Naive thymus-derived CD4-positive, alpha-beta T cell (primary cell): ENCODE results near the gene MRPS21. TPM values are rescaled to one million over a fixed set of nuclear protein-coding genes. Genes with fewer than 3 reads are reported as not detected.

ENCODE experiments used
- ATAC-seq: fragments of 150-1000 bp; cut with Tn5 transposase; 2 replicates; pipeline ENCODE4 v1.10.0; 2021; ENCODE audit warnings: mild to moderate bottlenecking, moderate library complexity
- CTCF ChIA-PET: fragments of 350-600 bp; sonication (Branson Sonifier 250); formaldehyde crosslinking; loops from one replicate; lab custom pipeline; 2021; ENCODE audit warnings: antibody characterized with exemption; lab: Charles Lee
- POLR2A ChIA-PET: fragments of 350-600 bp; sonication (Branson Sonifier 250); formaldehyde crosslinking; loops from one replicate; lab custom pipeline; 2021; ENCODE audit warnings: antibody characterized with exemption, inconsistent platforms; lab: Charles Lee
- DNase-seq, 9 donors: peaks; one replicate each; pipeline versions ENCODE4 v3.0.0 to v3.0.0-alpha.2; 2020 to 2022; ENCODE audit warnings: mixed read lengths in 1 of 9
- H3K27ac ChIP-seq: one replicate; pipeline ENCODE4 v1.7.0; 2013; ENCODE audit warnings: mild to moderate bottlenecking, low read depth, low read length, moderate library complexity
- H3K27me3 ChIP-seq, 2 donors: one replicate each; pipeline ENCODE4 v1.7.0; 2013; ENCODE audit warnings: low read length in 2 of 2, mild to moderate bottlenecking in 2 of 2, moderate library complexity in 2 of 2; ENCODE audit not compliant: control insufficient read depth in 2 of 2, insufficient read depth in 2 of 2
- H3K36me3 ChIP-seq, 3 experiments: 1 replicate in 2 of 3; 2 replicates in 1 of 3; pipeline ENCODE4 v1.7.0; 2013; ENCODE audit warnings: low read length in 3 of 3, mild to moderate bottlenecking in 3 of 3, moderate library complexity in 1 of 3; ENCODE audit not compliant: insufficient read depth in 3 of 3, control insufficient read depth in 2 of 3
- H3K4me1 ChIP-seq, 2 donors: one replicate each; pipeline ENCODE4 v1.7.0; 2013; ENCODE audit warnings: low read length in 2 of 2, mild to moderate bottlenecking in 2 of 2, moderate library complexity in 1 of 2; ENCODE audit not compliant: control insufficient read depth in 2 of 2, insufficient read depth in 2 of 2
- H3K4me3 ChIP-seq: 2 replicates; pipeline ENCODE4 v1.7.0; 2013; ENCODE audit warnings: mild to moderate bottlenecking, low read length
- H3K9me3 ChIP-seq, 3 experiments: 1 replicate in 2 of 3; 2 replicates in 1 of 3; pipeline ENCODE4 v1.7.0; 2013; ENCODE audit warnings: low read length in 3 of 3; ENCODE audit not compliant: control insufficient read depth in 2 of 3
- H3K27ac Mint-ChIP-seq, 9 donors: one replicate each; pipeline ENCODE4 v1.8.0; 2020 to 2022; ENCODE audit warnings: mixed read lengths in 9 of 9, mild to moderate bottlenecking in 8 of 9, moderate library complexity in 5 of 9, inconsistent platforms in 2 of 9
- H3K27me3 Mint-ChIP-seq, 5 donors: one replicate each; pipeline ENCODE4 v1.8.0; 2021 to 2022; ENCODE audit warnings: mixed read lengths in 5 of 5, mild to moderate bottlenecking in 1 of 5
- H3K36me3 Mint-ChIP-seq, 5 donors: one replicate each; pipeline ENCODE4 v1.8.0; 2020 to 2022; ENCODE audit warnings: mixed read lengths in 5 of 5, mild to moderate bottlenecking in 3 of 5, inconsistent platforms in 1 of 5
- H3K4me1 Mint-ChIP-seq, 7 donors: one replicate each; pipeline ENCODE4 v1.8.0; 2020 to 2022; ENCODE audit warnings: mixed read lengths in 7 of 7, mild to moderate bottlenecking in 3 of 7, inconsistent platforms in 1 of 7
- H3K4me3 Mint-ChIP-seq, 10 donors: one replicate each; pipeline ENCODE4 v1.8.0; 2020 to 2022; ENCODE audit warnings: mild to moderate bottlenecking in 10 of 10, mixed read lengths in 10 of 10, moderate library complexity in 6 of 10, inconsistent platforms in 2 of 10
- H3K9me3 Mint-ChIP-seq, 11 donors: one replicate each; pipeline ENCODE4 v1.8.0; 2020 to 2022; ENCODE audit warnings: mixed read lengths in 11 of 11, mild to moderate bottlenecking in 4 of 11, inconsistent platforms in 1 of 11, moderate library complexity in 1 of 11
- intact Hi-C, 2 donors: fragments of 100-400 bp; cut with micrococcal nuclease; formaldehyde crosslinking; loops; one replicate each; pipeline ENCODE4 v1.15.1; 2023
- polyA plus RNA-seq, 2 donors: library from polyadenylated mRNA; unstranded; fragments of 300-500 nt; fragmentation: Illumina TruSeq; gene quantifications; one replicate each; pipeline ENCODE4 v1.2.3, GENCODE V29; 2021
- total RNA-seq, 6 experiments: library from RNA in 5 of 6; stranded (reverse) in 5 of 6; gene quantifications; 1 replicate in 5 of 6; 2 replicates in 1 of 6; pipeline ENCODE4 v1.2.3 and lab custom pipeline; 2021 to 2026

MRPS21 gene
- total and polyA plus RNA-seq, 7 experiments from 2014 or later, result 47.9 to 92.9 (median 67.5) TPM

DNA sequence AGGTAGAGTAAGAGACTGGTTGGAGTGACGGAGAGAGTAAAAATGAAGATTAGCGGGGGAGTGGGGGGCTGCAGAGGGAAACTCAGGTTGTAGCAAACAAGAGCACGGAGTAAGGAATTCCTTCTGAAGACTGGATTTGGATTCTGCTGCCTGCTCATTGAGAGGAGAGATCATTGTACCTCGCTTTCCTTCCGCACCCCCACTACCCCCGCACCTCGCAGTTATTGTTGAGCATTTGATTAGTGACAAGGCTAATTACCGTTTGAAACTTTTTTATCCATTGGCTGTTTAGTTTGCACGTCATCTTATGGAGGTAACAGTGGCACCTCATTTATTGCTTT is 28.1 kb downstream of the MRPS21 start:
- no peaks in the 10 kb centered on the region for H3K27me3 ChIP-seq
- H3K36me3 ChIP-seq, result peaks cover 17 to 22% (median 17%) of the 10 kb centered on the region in 3 experiments
- Mint-ChIP-seq H3K4me3 (peak overlapping the region; percentile 95 to 100 (median 99)), H3K36me3 (peaks cover 10 to 20% (median 19%) of the 10 kb centered on the region in 5 donors), H3K27me3 (peaks cover 0 to 2% (median 0%) of the 10 kb centered on the region in 5 donors), H3K27ac (peak overlapping the region; percentile 95 to 100 (median 99)), H3K9me3 (peaks cover 0 to 2% (median 0%) of the 10 kb centered on the region in 11 donors), H3K4me1 (peaks cover 10 to 54% (median 41%) of the 10 kb centered on the region in 7 donors)
- H3K4me1 ChIP-seq, result peaks cover 14 to 16% of the 10 kb centered on the region in 2 donors
- H3K27ac ChIP-seq, result peak overlapping the region; percentile 76
- no peaks in the 10 kb centered on the region for H3K9me3 ChIP-seq
- POLR2A ChIA-PET, result interaction anchor here (0.7 to 6.2 kb wide), 2 partner anchors 42 to 194 kb away, joined by 3 to 42 read pairs; partner anchors contain the start of genes FALEC and RPRD2
- DNase-seq (peak in 5 of 9 donors; percentile 3 to 21 (median 14)), ATAC-seq (peak; percentile 9)
- H3K4me3 ChIP-seq, result peak overlapping the region; percentile 97
- CTCF ChIA-PET, result interaction anchor here (1.1 kb wide), 1 partner anchor 25 kb away, joined by 3 read pairs; no protein-coding TSS in a partner anchor
- intact Hi-C loops, result loop anchor here (1.0 kb wide), 6 partner anchors 28 to 376 kb away; partner anchors contain the start of genes APH1A (in 2 of the 2), CIART (in 2 of the 2), MRPS21 (in 2 of the 2) and RPRD2 (in 2 of the 2)

DNA sequence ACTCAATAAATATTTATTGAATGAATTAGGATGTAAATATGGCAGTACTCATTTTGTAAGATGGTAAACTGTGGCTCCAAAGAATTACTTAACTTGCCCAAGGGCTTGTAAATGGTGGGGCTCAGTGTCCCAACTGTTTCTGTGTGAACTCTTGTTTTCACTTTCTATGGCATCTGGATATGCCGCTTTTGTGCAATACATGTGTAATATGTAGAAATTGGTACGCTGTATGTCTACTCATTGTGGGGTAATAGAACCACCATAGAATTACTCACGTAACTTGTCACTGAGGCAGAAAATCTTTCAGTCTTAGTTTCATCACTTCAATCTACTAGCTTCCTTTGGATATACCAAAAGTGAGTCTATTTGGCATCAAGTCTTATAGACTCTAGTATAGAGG is 28.6 kb downstream of the MRPS21 start:
- ATAC-seq (peak; percentile 9), DNase-seq (no peak)
- Mint-ChIP-seq H3K4me3 (peak overlapping the region; percentile 95 to 100 (median 99)), H3K4me1 (peaks cover 10 to 57% (median 41%) of the 10 kb centered on the region in 7 donors), H3K27ac (peak overlapping the region; percentile 95 to 100 (median 99)), H3K9me3 (peaks cover 0 to 2% (median 0%) of the 10 kb centered on the region in 11 donors), H3K27me3 (peaks cover 0 to 2% (median 0%) of the 10 kb centered on the region in 5 donors), H3K36me3 (peaks cover 10 to 22% (median 20%) of the 10 kb centered on the region in 5 donors)
- Histone ChIP-seq H3K27me3 (no peaks in the 10 kb centered on the region), H3K27ac (peak overlapping the region; percentile 76), H3K4me1 (peaks cover 14 to 16% of the 10 kb centered on the region in 2 donors), H3K36me3 (peaks cover 17 to 27% (median 18%) of the 10 kb centered on the region in 3 experiments), H3K4me3 (peak overlapping the region; percentile 97), H3K9me3 (no peaks in the 10 kb centered on the region)
- ChIA-PET CTCF (interaction anchor here (0.6 kb wide), 1 partner anchor 299 kb away, joined by 3 read pairs; no protein-coding TSS in a partner anchor), POLR2A (interaction anchor here (0.9 to 6.2 kb wide), 4 partner anchors 14 to 92 kb away, joined by 3 to 42 read pairs (median 3); partner anchors contain the start of genes APH1A and RPRD2)
- intact Hi-C loops, result loop anchor here in 1 of 2 donors (1.0 kb wide), 1 partner anchor 53 kb away; the partner anchor contains the start of gene APH1A

DNA sequence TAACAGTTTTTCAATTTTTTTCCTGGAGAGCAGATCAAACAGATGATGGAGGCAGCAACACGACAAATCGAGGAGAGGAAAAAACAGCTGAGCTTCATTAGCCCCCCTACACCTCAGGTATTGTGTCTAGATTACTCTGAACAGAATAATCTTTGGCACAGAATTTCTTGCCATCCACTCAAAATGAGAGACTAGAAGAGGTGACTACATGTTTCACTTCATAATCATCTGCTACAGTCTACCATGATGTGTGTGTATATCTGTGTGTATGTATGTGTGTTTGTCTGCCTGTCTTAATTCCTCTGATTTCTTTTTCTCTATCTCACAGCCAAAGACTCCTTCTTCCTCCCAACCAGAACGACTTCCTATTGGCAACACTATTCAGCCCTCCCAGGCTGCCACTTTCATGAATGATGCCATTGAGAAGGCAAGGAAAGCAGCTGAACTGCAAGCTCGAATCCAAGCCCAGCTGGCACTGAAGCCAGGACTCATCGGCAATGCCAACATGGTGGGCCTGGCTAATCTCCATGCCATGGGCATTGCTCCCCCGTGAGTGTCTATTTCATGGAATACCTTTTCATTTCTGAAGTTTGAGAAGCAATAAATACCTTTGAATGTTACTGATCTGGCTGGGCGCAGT is 39.1 kb downstream of the MRPS21 start:
- H3K4me1 Mint-ChIP-seq, result peaks cover 2 to 19% (median 11%) of the 10 kb centered on the region in 7 donors
- peaks cover 0 to 1% (median 0%) of the 10 kb centered on the region in 11 donors for H3K9me3 Mint-ChIP-seq
- DNase-seq (no peak), ATAC-seq (no peak)
- peak overlapping the region in 4 of 9 donors; percentile 13 to 34 (median 26) for H3K27ac Mint-ChIP-seq
- intact Hi-C loops, result no loop called here
- no peak overlapping the region for H3K4me3 Mint-ChIP-seq
- ChIA-PET POLR2A (interaction anchor here (0.6 kb wide), 1 partner anchor 11 kb away, joined by 3 read pairs; no protein-coding TSS in a partner anchor), CTCF (no interaction called here)
- Histone ChIP-seq H3K4me3 (no peak overlapping the region), H3K36me3 (peaks cover 17 to 95% (median 34%) of the 10 kb centered on the region in 3 experiments), H3K4me1 (no peaks in the 10 kb centered on the region), H3K9me3 (no peaks in the 10 kb centered on the region), H3K27ac (no peak overlapping the region), H3K27me3 (no peaks in the 10 kb centered on the region)
- peaks cover 9 to 44% (median 31%) of the 10 kb centered on the region in 5 donors for H3K36me3 Mint-ChIP-seq
- no peaks in the 10 kb centered on the region for H3K27me3 Mint-ChIP-seq

DNA sequence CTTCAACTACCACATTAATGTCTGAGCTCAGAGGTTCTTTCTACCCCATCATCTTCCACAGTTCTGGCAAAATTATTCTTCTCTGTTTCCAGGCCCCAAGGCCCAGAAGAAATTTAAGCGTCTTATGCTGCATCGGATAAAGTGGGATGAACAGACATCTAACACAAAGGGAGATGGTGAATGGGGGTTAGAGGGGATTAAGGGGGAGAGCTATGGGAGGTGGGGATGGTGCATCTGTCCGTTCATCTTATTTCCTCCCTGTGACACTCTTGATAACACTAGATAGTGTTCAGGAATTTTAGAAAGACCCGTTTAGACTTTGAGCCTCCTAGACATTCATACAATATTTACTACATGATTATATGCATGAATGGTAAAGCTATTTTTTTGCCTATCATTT is 52.7 kb downstream of the MRPS21 start:
- no peak overlapping the region for H3K4me3 Mint-ChIP-seq
- intact Hi-C loops, result no loop called here
- Histone ChIP-seq H3K4me3 (no peak overlapping the region), H3K27me3 (no peaks in the 10 kb centered on the region), H3K27ac (no peak overlapping the region), H3K9me3 (no peaks in the 10 kb centered on the region), H3K4me1 (no peaks in the 10 kb centered on the region), H3K36me3 (peaks cover 22 to 79% (median 27%) of the 10 kb centered on the region in 3 experiments)
- ChIA-PET CTCF (interaction anchor here (0.6 to 0.7 kb wide), 2 partner anchors 16 to 25 kb away, joined by 3 read pairs; partner anchors contain the start of gene PRPF3), POLR2A (interaction anchor here (1.5 kb wide), 1 partner anchor 18 kb away, joined by 5 read pairs; the partner anchor contains the start of gene RPRD2)
- H3K27me3 Mint-ChIP-seq, result no peaks in the 10 kb centered on the region
- no peak for DNase-seq
- peaks cover 0 to 2% (median 0%) of the 10 kb centered on the region in 7 donors for H3K4me1 Mint-ChIP-seq
- peaks cover 0 to 2% (median 0%) of the 10 kb centered on the region in 11 donors for H3K9me3 Mint-ChIP-seq
- H3K36me3 Mint-ChIP-seq, result peaks cover 5 to 50% (median 29%) of the 10 kb centered on the region in 5 donors
- H3K27ac Mint-ChIP-seq, result peak overlapping the region in 1 of 9 donors; percentile 13
- no peak for ATAC-seq

DNA sequence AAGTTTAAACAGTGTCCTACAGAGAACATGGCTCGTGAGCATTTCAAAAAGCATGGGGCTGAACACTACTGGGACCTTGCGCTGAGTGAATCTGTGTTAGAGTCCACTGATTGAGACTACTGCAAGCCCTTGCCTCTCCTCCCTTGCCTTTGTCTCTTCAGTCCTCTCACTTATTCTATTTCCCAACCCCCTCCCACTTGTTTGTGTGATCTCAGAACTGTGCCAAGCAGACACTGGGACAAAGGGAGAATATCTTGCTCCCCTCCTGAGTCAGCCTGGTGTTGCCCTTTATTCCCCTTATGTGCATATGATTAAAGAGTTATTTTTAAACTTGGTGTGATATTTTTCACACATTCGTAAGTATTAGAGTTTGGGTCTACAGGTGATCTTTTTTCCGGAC is 59.2 kb downstream of the MRPS21 start:
- ChIA-PET CTCF (no interaction called here), POLR2A (no interaction called here)
- no peak for ATAC-seq
- intact Hi-C loops, result no loop called here
- Mint-ChIP-seq H3K36me3 (peaks cover 13 to 28% (median 25%) of the 10 kb centered on the region in 5 donors), H3K4me1 (no peaks in the 10 kb centered on the region), H3K4me3 (no peak overlapping the region), H3K27ac (peak overlapping the region in 3 of 9 donors; percentile 3 to 47 (median 26)), H3K27me3 (no peaks in the 10 kb centered on the region), H3K9me3 (no peaks in the 10 kb centered on the region)
- DNase-seq, result no peak
- H3K27me3 ChIP-seq, result no peaks in the 10 kb centered on the region
- no peaks in the 10 kb centered on the region for H3K4me1 ChIP-seq
- H3K4me3 ChIP-seq, result no peak overlapping the region
- peaks cover 10 to 51% (median 13%) of the 10 kb centered on the region in 3 experiments for H3K36me3 ChIP-seq
- no peak overlapping the region for H3K27ac ChIP-seq
- no peaks in the 10 kb centered on the region for H3K9me3 ChIP-seq
